GM18870 (cell line): ENCODE results near the gene ASCL4.

Experiments
- ATAC-seq: cut with Tn5 transposase; IDR thresholded peaks from one replicate; pipeline ENCODE4 v1.9.1; 2021; ENCODE audit warnings: moderate library complexity; ENCODE audit not compliant: unreplicated experiment

ASCL4 gene

GRCh38 chr12:107778383-107779025, 4.0 kb downstream of the ASCL4 start:
- no peak for ATAC-seq

GRCh38 chr12:107779077-107779831, 4.8 kb downstream of the ASCL4 start:
- peak; percentile 46 for ATAC-seq

DNA sequence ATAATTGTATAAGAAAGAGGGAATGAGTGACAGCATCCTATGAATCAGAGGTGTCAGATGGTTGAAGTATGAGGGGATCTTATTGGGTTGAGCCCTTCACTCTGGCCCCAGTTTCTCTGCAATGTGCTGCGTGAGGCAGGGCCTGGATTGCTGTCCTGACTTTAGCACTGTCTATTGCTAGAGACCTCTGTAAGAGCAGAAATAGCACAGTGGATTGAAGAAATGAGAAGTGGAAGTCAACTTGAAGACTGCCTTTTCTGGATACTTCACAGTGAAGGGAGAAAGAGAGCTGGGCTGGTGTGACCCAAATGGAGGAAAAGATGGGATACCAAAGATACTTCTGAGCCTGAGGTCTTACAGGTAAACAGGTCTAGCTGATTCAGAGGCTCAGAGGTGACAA, 5.8 kb downstream of the ASCL4 start:
- ATAC-seq = no peak

- ATAC-seq = no peak
These were observed 7.6 kb downstream of the ASCL4 start for GRCh38 chr12:107782067-107782466.

- ATAC-seq = peak; percentile 54
These were observed 9.2 kb downstream of the ASCL4 start for GRCh38 chr12:107783406-107784376.

DNA sequence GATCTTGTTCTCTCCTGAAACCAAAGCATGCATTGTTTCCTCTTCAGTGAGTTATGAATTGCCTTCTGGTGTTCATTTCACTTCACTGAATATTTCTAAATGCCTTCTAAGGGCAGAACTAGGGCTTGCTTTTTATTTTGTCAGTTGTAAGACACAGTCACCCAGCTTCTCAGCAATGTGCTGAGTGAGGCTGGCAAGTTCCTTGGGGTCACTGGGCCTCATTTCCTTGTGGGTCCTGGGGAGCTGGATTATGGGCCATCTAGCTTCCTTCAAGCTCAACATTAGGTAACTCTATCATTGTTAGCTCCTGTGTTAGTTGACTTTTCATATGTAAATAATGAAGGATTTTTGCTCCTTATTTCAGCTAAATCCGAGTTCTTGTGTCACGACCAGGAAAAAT, 13.8 kb downstream of the ASCL4 start:
- no peak for ATAC-seq

GRCh38 chr12:107788690-107789458, 14.4 kb downstream of the ASCL4 start:
- no peak for ATAC-seq

GRCh38 chr12:107791465-107792089, 17.1 kb downstream of the ASCL4 start:
- ATAC-seq = no peak

DNA sequence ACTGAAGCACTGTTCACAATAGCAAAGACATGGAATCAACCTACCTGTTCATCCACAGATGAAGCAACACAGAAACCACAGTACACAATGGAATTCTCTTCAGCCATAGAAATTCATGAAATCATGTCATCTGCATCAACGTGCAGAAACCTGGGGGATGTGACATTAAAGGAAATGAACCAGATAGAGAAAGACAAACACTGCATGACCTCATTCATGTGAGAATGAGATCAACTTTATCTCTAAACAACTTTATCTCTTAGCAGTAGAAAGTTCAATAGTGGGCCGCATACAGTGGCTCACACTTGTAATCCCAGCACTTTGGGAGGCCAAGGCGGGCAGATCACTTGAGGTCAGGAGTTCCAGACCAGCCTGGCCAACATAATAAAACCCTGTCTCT, 19.9 kb downstream of the ASCL4 start:
- ATAC-seq = no peak

DNA sequence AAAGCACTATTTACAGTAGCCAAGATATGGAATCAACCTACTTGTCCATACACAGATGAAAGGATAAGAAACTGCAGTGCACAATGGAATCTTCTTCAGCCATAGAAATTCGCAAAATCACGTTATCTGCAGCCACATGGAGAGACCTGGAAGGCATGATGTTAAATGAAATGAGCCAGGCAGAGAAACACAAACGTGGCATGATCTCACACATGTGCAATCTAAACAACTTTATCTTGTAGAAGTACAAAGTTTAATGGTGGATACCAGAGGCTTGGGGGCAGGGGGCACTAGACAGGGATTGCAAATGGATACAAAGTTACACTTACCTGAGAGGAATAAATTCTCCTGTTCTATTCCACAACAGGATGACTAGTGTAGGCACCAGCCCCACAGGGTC, 24.1 kb downstream of the ASCL4 start:
- no peak for ATAC-seq

DNA sequence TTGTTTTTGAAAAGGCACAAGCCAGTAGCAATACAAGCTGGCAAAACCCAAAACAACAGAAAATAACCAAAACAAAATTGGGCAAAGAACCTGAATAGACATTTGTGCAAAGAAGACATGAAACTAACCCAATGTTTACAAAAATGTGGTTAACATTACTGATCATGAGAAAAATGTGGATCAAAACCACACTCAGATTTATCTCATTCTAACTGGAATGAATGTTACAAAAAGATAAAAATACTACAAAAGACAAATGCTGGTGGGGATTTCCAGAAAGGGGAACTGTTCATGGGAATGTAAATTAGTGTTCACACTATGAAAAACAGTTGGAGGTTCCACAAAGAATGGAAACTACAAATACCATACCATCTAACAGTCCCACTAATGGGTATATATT, 26.6 kb downstream of the ASCL4 start:
- ATAC-seq = no peak

- ATAC-seq = no peak
These were observed 28.6 kb downstream of the ASCL4 start for GRCh38 chr12:107803092-107803491.

DNA sequence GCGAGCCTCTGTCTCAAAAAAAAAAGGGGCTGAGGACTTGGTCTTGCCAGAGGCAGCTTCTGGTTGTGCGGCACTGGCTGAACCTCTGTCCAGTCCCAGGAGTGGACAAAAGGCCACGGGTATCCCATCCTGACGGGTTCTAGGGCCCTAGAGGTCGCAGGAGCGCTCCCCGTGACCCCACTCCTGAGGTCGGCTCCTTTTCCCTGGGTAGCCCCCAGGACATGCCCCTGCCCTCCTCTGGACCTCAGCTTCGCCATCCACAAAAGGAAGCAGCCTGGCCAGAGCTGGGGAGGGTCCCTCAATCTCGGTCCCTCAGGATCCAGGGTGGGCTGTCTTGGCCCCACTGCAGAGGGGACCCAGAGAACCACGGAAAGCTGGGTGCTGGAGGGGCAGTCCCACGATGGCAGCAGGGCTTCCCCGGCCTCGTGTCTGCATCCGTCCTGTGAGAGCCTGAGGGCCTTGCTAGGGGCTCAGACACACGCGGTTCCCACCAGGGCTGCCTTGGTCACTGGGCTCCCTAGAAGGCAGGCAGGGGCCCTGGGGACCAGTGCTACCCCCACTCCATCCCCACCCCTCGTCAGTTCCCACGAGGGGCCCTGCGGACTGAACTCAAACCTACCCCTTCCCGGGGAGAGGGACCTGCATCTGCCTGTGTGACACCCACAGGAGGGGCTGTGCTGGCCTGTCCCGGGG, 31.1 kb downstream of the ASCL4 start:
- no peak for ATAC-seq

GRCh38 chr12:107807471-107808150, 33.1 kb downstream of the ASCL4 start:
- no peak for ATAC-seq

- no peak for ATAC-seq
These were observed 42.7 kb downstream of the ASCL4 start for GRCh38 chr12:107817250-107817649.

DNA sequence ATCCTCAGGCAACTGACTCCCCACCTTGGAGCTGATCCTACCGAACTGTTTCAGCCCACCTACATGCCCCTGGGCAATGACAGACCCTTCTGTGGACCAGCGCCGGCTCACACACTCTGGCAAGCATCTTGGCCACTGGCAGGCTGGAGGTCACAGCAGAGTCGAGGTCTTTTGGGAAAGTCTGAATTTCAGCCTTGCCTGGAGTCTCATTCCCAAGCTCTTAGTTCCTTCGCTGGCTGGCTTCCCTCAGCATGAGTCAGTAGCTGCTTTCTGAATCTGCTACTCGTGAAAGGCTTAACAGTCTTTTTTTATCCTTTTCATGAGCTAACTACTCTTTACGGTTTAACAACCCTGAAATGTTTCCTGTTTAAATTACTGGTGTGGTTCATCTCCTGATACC, 44.5 kb downstream of the ASCL4 start:
- ATAC-seq = no peak

- ATAC-seq = no peak
These were observed 47.9 kb downstream of the ASCL4 start for GRCh38 chr12:107822356-107822755.
